ENCODE results near the gene UBL3.

The UBL3 gene

GRCh38 chr13:29856426-29856825 lies 6.0 kb upstream of the UBL3 start:
- FAIRE-seq, result no peak

- no peak for FAIRE-seq
These were observed 5.4 kb upstream of the UBL3 start for GRCh38 chr13:29855784-29856183.

DNA sequence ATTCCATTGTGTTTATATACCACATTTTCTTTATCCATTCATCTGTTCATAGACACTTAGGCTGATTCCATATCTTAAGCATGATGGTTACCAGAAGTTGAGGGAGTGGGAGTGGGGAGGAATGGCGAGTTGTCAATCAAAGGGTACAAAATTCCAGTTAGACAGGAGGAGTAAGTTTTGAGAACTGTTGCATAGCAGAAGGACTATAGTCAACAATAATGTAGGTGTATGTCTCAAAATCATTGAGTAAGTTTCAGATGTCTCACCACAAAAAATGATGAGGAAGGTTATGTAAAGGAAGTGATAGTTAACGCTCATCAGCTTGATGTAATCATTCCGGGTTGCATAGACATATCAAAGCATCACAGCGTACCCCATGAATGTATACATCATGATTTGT lies 4.6 kb upstream of the UBL3 start:
- FAIRE-seq, result no peak

DNA sequence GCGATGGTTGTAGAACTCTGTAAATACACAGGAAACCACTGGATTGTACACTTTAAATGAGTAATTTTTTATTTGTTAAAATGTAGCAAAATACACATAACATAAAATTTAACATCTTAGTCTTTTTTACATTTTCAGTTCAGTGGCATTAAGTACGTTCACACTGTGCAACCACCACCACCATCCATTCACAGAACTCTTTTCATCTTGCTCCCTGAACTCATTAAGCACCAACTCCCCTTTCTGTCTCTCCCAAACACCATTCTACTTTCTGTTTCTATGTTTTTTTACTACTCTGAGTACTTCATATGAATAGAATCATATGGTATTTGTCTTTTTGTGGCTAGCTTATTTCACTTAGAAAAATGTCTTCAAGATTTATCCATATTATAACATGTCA lies 2.7 kb upstream of the UBL3 start:
- FAIRE-seq, result no peak

DNA sequence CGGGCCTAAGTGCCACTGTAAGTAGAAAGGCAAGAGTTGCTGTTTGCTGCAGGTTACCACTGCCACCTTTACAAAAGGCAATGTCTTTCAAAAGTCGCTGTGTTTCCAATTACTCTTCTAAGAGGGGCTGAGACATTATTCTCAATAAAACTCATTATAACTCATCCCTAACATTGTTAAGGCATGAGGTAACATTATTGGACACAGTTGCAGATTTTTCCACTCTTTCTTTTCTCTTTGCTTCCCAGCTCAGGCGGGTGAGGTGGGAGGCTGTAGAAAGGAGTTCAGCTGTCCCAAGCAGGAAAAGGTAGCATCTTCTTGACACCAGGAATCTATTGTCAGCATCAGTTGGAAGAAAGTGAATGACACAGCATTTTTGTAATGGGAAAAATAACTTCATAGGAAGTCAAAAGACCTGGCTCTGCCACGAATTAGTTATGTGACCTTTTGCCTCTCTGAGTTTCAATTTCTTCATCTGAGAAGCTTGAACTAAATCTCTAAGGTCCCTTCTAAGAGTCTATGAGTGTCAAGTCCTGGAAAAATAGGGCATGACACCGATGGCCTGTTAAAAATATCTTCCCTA lies 2.1 kb upstream of the UBL3 start:
- FAIRE-seq, result no peak

GRCh38 chr13:29849731-29850212 lies 645 bp downstream of the UBL3 start:
- no peak for FAIRE-seq

DNA sequence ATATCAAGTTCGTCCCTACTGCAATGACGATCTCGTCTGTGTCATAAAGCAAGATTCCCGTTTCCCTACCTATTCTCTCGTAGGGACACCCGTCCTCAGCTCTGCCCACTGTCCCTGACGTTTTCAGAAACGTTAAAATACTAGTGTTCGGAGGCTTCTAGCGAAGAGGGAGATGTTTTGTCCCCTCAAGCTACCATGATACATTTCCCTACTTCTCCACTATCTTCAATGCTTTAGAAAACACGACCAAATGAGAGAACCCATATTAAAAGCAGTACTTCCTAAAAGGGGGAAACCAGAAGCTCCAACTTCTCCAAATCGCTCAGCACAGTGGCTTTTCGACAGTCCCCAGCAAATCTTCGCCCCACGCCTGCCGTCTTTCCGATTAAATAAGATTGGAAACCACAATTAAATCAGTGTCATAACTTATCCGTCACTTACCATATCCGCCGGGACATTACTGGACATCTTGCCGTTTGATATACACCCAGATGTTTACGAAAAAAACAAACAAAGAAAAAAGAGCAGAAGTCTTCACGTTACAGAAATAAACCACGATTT lies 1.3 kb downstream of the UBL3 start:
- FAIRE-seq, result no peak

DNA sequence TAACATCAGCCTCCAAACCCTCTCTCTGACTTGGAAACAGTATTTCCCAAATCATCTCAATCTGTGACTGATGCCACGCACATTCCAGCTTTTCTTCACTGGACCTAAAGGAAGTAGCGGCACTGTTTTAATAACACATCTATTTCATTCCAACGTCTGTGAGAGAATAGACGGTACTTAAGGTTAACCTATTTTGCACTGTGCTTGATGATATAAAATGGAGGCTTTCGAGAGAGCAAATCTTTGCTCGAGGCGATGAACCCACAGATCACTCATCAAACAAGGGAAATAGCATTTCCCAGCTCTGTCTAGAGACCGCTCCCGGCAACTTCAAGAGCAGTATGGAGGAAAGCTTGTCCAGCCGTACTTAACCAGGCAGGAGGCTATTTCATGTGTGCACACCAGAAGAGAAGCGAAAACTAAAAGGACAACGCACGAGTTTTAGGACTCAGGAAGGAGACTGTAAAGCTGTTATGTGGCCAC lies 2.9 kb downstream of the UBL3 start:
- FAIRE-seq, result no peak

- no peak for FAIRE-seq
These were observed 3.8 kb downstream of the UBL3 start for GRCh38 chr13:29846475-29847256.

DNA sequence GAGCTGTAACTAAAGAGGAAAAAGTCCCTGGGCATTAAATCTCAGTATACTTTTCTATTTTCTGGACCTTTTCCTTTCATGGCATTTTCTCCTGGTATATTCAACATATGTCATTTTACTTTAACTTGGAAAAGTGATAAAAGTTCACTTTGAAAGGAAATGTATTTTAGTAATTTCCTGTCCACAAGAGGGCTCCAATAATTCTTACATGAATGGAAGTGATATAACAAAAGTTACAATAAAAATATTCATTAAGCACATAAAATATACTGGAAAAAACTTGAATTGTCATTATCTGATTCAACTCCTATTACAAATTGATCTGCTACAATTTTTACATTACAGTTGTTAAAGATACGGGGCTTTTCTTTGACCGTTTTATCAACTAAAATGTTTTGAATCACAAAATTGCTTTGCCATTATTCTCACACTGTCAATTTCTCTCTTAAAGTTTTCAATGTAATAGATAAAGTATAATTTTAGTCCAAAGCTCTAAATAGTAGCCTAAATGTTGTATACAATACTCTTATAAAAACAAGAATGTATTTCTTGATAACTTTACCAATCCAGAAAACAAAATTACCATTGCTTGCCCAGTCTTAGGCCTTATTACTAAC lies 4.9 kb downstream of the UBL3 start:
- FAIRE-seq, result peak; percentile 84

- no peak for FAIRE-seq
These were observed 6.0 kb downstream of the UBL3 start for GRCh38 chr13:29844441-29844840.

DNA sequence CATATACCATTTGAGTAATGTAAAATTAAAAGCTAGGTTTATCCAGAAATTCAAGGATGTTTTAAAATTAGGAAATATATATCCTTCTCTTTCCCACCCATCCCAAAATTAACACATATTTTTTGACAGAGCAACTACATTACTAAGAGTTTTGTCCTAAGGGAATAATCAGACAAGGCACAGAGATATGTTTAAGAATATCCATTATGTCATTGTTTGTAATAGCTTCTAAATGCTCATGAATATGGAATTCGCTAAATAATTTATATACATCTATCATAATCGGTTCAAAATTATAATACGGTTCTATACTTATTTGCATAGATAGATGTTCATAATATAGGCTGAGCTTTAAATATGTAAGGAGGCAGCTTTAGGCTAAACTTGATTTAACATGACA lies 9.8 kb downstream of the UBL3 start:
- FAIRE-seq, result no peak

DNA sequence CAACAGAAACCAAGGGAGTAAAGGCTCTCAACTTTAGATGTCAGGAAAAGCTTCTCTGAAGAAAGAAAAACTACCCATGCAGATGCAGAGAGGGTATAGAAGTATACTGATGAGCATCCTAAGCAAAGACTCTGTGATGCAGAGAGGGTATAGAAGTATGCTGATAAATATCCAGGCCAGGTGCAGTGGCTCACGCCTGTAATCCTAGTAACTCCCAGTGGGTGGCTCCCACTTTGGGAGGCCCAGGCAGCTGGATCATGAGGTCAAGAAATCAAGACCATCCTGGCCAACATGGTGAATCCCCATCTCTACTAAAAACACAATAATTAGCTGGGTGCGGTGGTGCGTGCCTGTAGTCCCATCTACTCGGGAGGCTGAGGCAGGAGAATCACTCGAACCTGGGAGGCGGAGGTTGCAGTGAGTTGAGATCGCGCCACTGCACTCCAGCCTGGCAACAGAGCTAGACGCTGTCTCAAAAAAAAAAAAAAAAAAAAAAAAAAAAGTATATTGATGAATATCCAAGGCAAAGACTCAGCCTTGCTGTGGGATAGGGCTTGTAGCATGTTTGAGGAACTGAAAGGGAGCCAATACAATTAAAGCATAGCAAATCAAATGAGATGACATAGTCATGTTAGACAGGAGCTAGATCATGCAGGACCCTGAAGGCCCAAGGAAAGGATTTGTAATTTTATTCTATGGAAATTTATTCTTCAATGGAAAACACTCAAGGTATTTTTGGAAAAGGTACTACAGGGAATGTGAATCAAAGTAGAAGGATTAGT lies 14.9 kb downstream of the UBL3 start:
- no peak for FAIRE-seq

GRCh38 chr13:29832761-29833298 lies 17.6 kb downstream of the UBL3 start:
- FAIRE-seq, result no peak

- no peak for FAIRE-seq
These were observed 20.4 kb downstream of the UBL3 start for GRCh38 chr13:29830000-29830399.

- no peak for FAIRE-seq
These were observed 31.3 kb downstream of the UBL3 start for GRCh38 chr13:29819143-29819542.

DNA sequence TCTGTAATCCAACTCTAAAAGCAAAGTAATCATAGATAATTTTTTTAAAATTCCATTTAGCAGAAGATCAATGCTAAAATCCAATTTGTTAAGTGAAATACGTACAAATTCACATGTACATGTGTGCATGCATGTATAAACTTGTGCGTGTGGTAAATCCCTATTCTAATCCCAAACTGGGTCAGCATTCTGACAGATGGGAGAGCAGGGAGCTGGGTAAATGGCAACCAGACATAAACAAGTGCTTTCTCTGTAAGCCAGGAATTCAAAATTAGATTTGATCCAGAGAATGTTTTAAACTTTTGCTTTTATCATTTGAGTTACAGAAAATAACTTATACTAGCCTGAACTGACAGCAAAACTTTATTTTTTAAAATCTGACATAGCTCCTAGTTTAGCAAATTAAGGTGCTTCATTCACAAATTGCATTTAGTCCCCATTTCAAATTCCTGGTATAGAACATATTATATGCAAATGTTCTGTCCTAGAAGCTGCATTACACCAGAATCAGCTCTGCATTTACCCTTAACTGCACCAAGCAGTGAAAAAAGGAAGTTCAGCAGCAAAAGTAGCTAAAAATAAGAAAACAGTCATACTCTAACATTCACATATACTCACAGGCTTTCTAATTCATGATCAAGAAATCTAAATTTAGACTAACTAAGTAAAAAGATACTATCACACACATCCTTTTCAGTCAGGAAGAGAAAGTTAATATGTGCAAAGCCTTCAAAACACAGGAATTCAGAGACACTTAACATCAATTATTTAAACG lies 32.6 kb downstream of the UBL3 start:
- no peak for FAIRE-seq

DNA sequence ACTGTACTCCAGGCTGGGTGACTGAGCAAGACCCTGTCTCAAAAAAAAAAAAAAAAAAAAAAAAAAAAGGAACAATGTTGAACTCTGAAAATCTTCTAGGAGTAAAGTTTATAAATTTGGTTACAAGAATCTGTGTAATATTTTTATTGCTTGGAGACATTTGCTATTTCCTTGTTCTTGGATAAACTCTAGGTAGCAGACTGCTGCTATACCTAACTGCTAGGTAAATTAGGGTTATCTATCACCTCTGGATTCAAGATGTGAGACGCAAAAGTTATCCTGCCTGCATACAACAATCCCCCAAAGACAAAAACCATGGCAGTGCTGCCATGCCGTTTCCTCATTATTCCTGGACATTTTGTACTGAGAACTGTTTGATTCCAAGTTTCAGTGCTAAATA lies 33.7 kb downstream of the UBL3 start:
- FAIRE-seq, result no peak

- FAIRE-seq, result no peak
These were observed 35.1 kb downstream of the UBL3 start for GRCh38 chr13:29815336-29815735.

DNA sequence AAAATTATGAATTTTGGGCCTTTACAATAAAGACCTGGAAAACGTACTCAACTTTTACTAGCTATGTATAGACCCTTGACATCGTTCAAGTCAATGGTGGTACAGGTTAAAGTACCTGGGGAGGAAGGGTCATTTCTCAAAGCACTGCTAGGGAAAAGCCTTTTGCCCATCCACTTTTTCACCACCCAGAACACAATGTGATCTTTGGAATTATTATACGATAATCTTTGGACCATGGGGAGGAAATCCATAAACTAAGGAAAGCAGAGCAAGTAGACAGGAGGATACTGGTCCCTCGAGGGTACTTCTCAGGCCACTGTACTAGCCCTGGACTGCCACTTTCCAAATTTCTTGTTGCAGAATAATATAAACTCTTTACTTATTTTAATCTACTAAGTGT lies 39.5 kb downstream of the UBL3 start:
- no peak for FAIRE-seq

DNA sequence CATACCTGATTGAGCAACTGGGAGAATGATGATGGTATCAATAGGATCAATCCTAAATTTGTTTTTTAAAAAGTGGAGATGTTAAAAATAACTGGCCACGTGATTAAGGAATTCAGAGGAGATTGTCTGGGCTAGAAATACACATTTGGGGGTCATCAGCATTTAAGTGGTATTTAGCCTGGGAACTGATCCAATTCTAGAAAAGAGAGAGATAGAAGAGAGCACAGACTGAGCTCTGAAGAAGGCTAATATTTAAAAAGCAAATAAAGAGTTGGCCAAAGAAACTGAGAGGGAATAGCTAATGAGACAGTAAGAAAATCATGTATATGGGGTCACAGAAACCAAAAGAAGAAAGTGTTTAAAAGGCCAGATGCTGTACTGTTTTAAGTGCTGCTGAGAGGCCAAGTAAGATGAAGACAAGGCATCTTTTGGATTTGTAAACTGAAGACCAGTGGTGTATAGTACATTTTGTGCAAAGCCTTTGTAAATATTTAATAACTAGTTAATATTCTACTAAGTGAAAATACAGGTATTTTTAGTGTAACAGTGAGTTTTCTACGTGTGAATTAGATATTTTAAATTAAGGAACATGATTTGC lies 40.2 kb downstream of the UBL3 start:
- peak; percentile 45 for FAIRE-seq

Measured in endometrium (tissue), 2 donors.